Adrenal gland (tissue), 19 donors: ENCODE data around the gene IDH3G. TPM values are rescaled to one million over a fixed set of nuclear protein-coding genes. Genes with fewer than 3 reads are reported as not detected.

Source experiments
- DNase-seq, 7 donors: peaks; one replicate each; pipeline ENCODE4 v3.0.0-alpha.2; 2019 to 2020
- H3K27ac ChIP-seq, 5 donors: fragments of 200-600 bp; sonication (generic) in 4 of 5; 1 replicate in 3 of 5; 2 replicates in 2 of 5; pipeline versions ENCODE4 v1.5.1 to v1.8.0; 2016 to 2020; ENCODE audit warnings: mild to moderate bottlenecking in 1 of 5
- H3K27me3 ChIP-seq: fragments of 200-600 bp; 2 replicates; pipeline ENCODE4 v1.8.0; 2021
- H3K36me3 ChIP-seq, 2 donors: fragments of 200-600 bp; replicated peaks in 1 of 2; 1 replicate in 1 of 2; 2 replicates in 1 of 2; pipeline versions ENCODE4 v1.5.1 to v1.8.0; 2018 to 2022
- H3K4me1 ChIP-seq, 2 donors: fragments of 200-600 bp; replicated peaks in 1 of 2; 1 replicate in 1 of 2; 2 replicates in 1 of 2; pipeline versions ENCODE4 v1.5.1 to v1.8.0; 2018 to 2021
- H3K4me3 ChIP-seq, 4 donors: fragments of 200-600 bp; sonication (generic) in 3 of 4; one replicate each; pipeline ENCODE4 v1.5.1; 2016 to 2018
- H3K9me3 ChIP-seq, 3 donors: fragments of 200-600 bp; sonication (generic) in 1 of 3; replicated peaks in 1 of 3; 1 replicate in 2 of 3; 2 replicates in 1 of 3; pipeline versions ENCODE4 v1.5.1 to v1.8.0; 2016 to 2021
- POLR2A ChIP-seq, 2 donors: fragments of 450-650 bp; IDR thresholded peaks; one replicate each; pipeline ENCODE4 v1.6.1; 2017; ENCODE audit warnings: antibody characterized with exemption in 2 of 2, mild to moderate bottlenecking in 2 of 2, moderate library complexity in 1 of 2
- WGBS, 4 donors: extraction: QIAGEN DNeasy Blood & Tissue Kit in 2 of 4; methylation state at CpG; one replicate each; pipeline versions ENCODE4 v1.1.5 to v1.1.7; 2013 to 2017; 5-methylcytosine and 5-hydroxymethylcytosine counted together
- intact Hi-C, 2 donors: fragments of 100-400 bp; cut with DNase I; formaldehyde crosslinking; loops; one replicate each; pipeline versions ENCODE4 v1.14.1 to v1.15.0; 2022 to 2023
- long read RNA-seq, 10 donors: library from polyadenylated mRNA in 3 of 10; unstranded in 2 of 10; stranded (forward) in 1 of 10; transcript quantifications; one replicate each; pipeline ENCODE4 v2.0.0 and lab custom pipeline, GENCODE V29; 2021 to 2026
- polyA plus RNA-seq, 3 donors: library from polyadenylated mRNA; stranded (reverse); fragments of 200-250 nt in 2 of 3; fragments of 350-450 nt in 1 of 3; fragmentation: Illumina TruSeq in 1 of 3; extraction: RNeasy Lipid Tissue Mini Kit (QIAGEN cat#74804) in 1 of 3; gene quantifications; one replicate each; pipeline ENCODE4 v1.2.3, GENCODE V29; 2013 to 2014
- total RNA-seq, 9 donors: library from RNA; depleted of rRNA in 4 of 9; stranded (reverse); fragments of >200 nt in 4 of 9; fragments of 120-200 nt in 1 of 9; fragmentation: NEBNext Ultra II Directional in 1 of 9; extraction: Animal tissue kit (Norgen Biotek cat#: 25700) in 1 of 9; gene quantifications; one replicate each; pipeline versions ENCODE4 v1.1.0 to v1.2.4, GENCODE V29; 2013 to 2023
- TF ChIP-seq, protein P1 (sequence below), 6 experiments: fragments of 450-650 bp in 4 of 6; fragments of 200-600 bp in 2 of 6; sonication (generic) in 1 of 6; IDR thresholded peaks; 1 replicate in 5 of 6; 2 replicates in 1 of 6; pipeline versions ENCODE4 v1.5.1 to v1.8.0; 2016 to 2021; ENCODE audit warnings: antibody characterized with exemption in 6 of 6, mild to moderate bottlenecking in 2 of 6, moderate library complexity in 1 of 6
- donor health status: healthy with polysubstance abuse.
- donor health status: Bipolar disorder and iron deficiency.
- donor health status: DM: yes; HTN: yes; CAD: no.
- donor health status: DM: no; HTN: no; CAD: no.
- donor health status: DM: no; HTN: no; CAD: no.
- donor health status: DM: yes; HTN: yes; CAD: no.

IDH3G gene
- 100 to 1,000 TPM in 2 of 9 donors, 10 to 100 TPM in 7; 68.4 to 144 (median 83.1) TPM for total RNA-seq
- polyA plus RNA-seq: 100 to 1,000 TPM in 2 of 3 donors, 10 to 100 TPM in 1; 73.9 to 112 (median 111) TPM
- long read RNA-seq, donor 1, partial matches to known transcripts: 763 of 802 reads
- long read RNA-seq, donor 1, other reads (novel, unspliced or antisense): 39 of 802 reads
- long read RNA-seq, donor 2, partial matches to known transcripts: 425 of 444 reads
- long read RNA-seq, donor 2, other reads (novel, unspliced or antisense): 19 of 444 reads
- long read RNA-seq, donor 3, partial matches to known transcripts: 430 of 441 reads
- long read RNA-seq, donor 3, other reads (novel, unspliced or antisense): 11 of 441 reads
- long read RNA-seq, donor 4, partial matches to known transcripts: 6 of 112 reads
- long read RNA-seq, donor 4, other reads (novel, unspliced or antisense): 106 of 112 reads
- long read RNA-seq, donor 5, partial matches to known transcripts: 10 of 165 reads
- long read RNA-seq, donor 5, other reads (novel, unspliced or antisense): 155 of 165 reads
- long read RNA-seq, donor 6, partial matches to known transcripts: 7 of 84 reads
- long read RNA-seq, donor 6, other reads (novel, unspliced or antisense): 76 of 84 reads
- long read RNA-seq, donor 7, partial matches to known transcripts: 341 of 347 reads
- long read RNA-seq, donor 7, other reads (novel, unspliced or antisense): 6 of 347 reads
- long read RNA-seq, donor 8, partial matches to known transcripts: 760 of 814 reads
- long read RNA-seq, donor 8, other reads (novel, unspliced or antisense): 54 of 814 reads
- long read RNA-seq, donor 9, partial matches to known transcripts: 457 of 486 reads
- long read RNA-seq, donor 9, other reads (novel, unspliced or antisense): 29 of 486 reads
- long read RNA-seq, donor 10, partial matches to known transcripts: 458 of 484 reads
- long read RNA-seq, donor 10, other reads (novel, unspliced or antisense): 26 of 484 reads

- intact Hi-C loops: no loop called here
- TF ChIP-seq, protein P1, sequence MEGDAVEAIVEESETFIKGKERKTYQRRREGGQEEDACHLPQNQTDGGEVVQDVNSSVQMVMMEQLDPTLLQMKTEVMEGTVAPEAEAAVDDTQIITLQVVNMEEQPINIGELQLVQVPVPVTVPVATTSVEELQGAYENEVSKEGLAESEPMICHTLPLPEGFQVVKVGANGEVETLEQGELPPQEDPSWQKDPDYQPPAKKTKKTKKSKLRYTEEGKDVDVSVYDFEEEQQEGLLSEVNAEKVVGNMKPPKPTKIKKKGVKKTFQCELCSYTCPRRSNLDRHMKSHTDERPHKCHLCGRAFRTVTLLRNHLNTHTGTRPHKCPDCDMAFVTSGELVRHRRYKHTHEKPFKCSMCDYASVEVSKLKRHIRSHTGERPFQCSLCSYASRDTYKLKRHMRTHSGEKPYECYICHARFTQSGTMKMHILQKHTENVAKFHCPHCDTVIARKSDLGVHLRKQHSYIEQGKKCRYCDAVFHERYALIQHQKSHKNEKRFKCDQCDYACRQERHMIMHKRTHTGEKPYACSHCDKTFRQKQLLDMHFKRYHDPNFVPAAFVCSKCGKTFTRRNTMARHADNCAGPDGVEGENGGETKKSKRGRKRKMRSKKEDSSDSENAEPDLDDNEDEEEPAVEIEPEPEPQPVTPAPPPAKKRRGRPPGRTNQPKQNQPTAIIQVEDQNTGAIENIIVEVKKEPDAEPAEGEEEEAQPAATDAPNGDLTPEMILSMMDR (IDR thresholded peaks at IDR 0.05): peak in 2 of 6 experiments; percentile 10 to 15
- peak; percentile 38 to 58 for TF ChIP-seq POLR2A (IDR thresholded peaks at IDR 0.05)
- Histone ChIP-seq H3K4me3 (peak within 1 kb of the TSS; percentile 11 to 65 (median 39)), H3K27me3 (no peaks in the 10 kb centered on the region), H3K36me3 (peaks cover 0 to 12% of the 10 kb centered on the region in 2 donors), H3K4me1 (peaks cover 5 to 18% of the 10 kb centered on the region in 2 donors), H3K27ac (peak within 1 kb of the TSS; percentile 69 to 97 (median 94)), H3K9me3 (no peaks in the 10 kb centered on the region)
- 0 to 33% (median 23%) methylated on average over 17 to 92 of the region's 92 CpGs; no CpG with 5 or more reads in 1 of the 4 donors for WGBS, 4 donors
- DNase-seq: peak; percentile 91 to 96 (median 93)
These were observed at the start of gene IDH3G, which contains the start of gene SSR4 for GRCh38 chrX:153794018-153794896. IDH3G (minus strand) TSS chrX:153794375; CDS start chrX:153794326, 49 bp downstream. SSR4 (plus strand) TSS chrX:153794668; CDS start chrX:153794688, 20 bp downstream.

DNA sequence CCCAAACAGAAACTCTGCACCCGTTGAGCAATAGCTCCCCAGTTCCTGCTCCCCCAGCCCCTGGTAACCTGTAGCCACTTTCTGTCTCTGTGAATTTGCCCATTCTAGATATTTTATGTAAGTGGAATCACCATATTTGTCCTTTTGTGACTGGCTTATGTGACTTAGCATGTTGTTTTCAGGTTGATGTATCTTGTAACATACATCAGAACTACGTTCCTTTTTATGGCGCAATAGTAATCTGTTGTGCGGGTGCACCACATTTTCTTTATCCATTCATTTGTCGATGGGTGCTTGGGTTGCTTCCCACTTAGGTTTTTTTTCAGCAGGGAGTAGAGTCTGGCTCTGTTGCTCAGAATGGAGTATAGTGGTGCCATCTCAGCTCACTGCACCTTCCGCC is 42.7 kb upstream of the IDH3G start:
- Histone ChIP-seq H3K4me1 (no peaks in the 10 kb centered on the region), H3K27me3 (peaks cover 39% of the 10 kb centered on the region), H3K36me3 (no peaks in the 10 kb centered on the region), H3K27ac (no peak overlapping the region), H3K4me3 (no peak overlapping the region), H3K9me3 (no peaks in the 10 kb centered on the region)
- WGBS, 4 donors: 88 to 95% (median 91%) methylated on average over 6 of the region's 6 CpGs
- no peak for TF ChIP-seq POLR2A (IDR thresholded peaks at IDR 0.05)
- intact Hi-C loops: no loop called here
- DNase-seq: no peak

DNA sequence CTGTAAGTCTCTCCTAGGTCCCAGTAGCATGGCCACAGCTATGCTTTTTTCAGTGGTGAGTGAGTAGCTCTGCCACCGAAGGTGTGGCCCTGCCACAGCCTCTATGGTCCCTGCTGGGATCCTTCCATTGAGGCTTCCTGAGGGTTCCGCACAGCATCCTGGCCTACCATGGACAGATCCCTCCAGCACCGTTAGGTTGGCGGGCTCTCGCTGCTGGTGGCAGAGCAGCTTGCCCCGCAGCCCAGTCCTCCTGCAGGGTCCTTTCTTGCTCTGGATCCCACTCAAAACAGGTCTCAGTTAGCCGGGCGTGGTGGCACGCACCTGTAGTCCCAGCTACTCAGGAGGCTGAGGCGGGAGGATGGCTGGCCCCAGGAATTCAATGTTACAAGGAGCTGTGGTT is 38.6 kb upstream of the IDH3G start:
- no peak for DNase-seq
- Histone ChIP-seq H3K27me3 (peaks cover 26% of the 10 kb centered on the region), H3K9me3 (no peaks in the 10 kb centered on the region), H3K4me1 (no peaks in the 10 kb centered on the region), H3K4me3 (no peak overlapping the region), H3K36me3 (no peaks in the 10 kb centered on the region), H3K27ac (no peak overlapping the region)
- WGBS, 4 donors: 90 to 97% (median 94%) methylated on average over 5 to 10 of the region's 10 CpGs
- no peak for TF ChIP-seq POLR2A (IDR thresholded peaks at IDR 0.05)
- TF ChIP-seq, protein P1 (IDR thresholded peaks at IDR 0.05): no peak
- intact Hi-C loops: no loop called here

DNA sequence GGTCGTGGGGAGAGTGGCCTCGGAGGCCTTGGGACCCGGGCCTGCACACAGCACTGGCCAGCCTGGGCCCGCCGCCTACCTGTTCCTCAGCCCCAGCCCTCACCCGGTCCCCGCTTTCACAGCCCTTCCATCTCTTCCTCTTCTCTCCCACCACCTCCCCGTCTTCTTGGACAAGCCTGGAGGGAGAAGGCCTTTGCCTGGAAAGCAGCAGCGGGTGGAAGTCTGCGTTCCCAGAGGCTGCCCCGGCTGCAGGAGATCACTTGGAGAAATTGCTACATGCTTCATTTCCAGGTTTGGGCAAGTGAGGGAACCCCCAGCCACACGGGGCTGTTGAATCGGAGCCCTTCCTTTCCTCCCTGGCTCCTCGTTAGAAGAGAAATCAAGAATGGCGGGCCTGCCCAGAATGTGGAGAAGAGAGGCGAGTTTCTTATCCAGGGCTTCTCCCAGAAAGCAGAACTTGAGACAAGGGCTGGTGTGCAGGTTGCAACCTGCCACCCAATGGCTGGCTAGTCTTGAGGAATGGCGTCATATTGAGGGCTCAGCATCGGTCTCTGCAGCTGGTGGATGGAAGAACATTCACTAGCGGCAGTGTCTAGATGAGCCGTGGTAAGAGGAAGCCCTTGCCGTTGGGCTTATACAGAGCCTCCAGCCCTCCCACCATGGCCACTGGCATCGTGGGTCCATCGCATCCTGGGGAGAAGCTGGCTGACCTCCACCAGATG is 37.4 kb upstream of the IDH3G start:
- intact Hi-C loops: no loop called here
- peaks cover 25% of the 10 kb centered on the region for H3K27me3 ChIP-seq
- H3K4me1 ChIP-seq: no peaks in the 10 kb centered on the region
- no peaks in the 10 kb centered on the region for H3K9me3 ChIP-seq
- no peak overlapping the region for H3K27ac ChIP-seq
- DNase-seq: no peak
- H3K36me3 ChIP-seq: no peaks in the 10 kb centered on the region
- no peak overlapping the region for H3K4me3 ChIP-seq
- 63 to 77% (median 69%) methylated on average over 10 to 23 of the region's 23 CpGs for WGBS, 4 donors
- TF ChIP-seq, protein P1 (IDR thresholded peaks at IDR 0.05): no peak
- TF ChIP-seq POLR2A (IDR thresholded peaks at IDR 0.05): no peak
